HepG2 (cell line): ENCODE data around the gene PKP4. TPM values are rescaled to one million over a fixed set of nuclear protein-coding genes. Genes with fewer than 3 reads are reported as not detected.

ENCODE experiments used
- ATAC-seq: fragments of 200-7000 bp; cut with Tn5 transposase; 3 replicates; pipeline ENCODE4 v1.9.1; 2020; ENCODE audit warnings: mild to moderate bottlenecking, moderate library complexity
- BruUV-seq: library from RNA; stranded (reverse); fragments of 400-500 nt; replicated peaks from 2 replicates; lab custom pipeline; 2021; lab: Mats Ljungman, UMichigan
- CTCF ChIA-PET: fragments of 300-600 bp; formaldehyde crosslinking; extraction: SDS; loops from one replicate; lab custom pipeline; 2021; ENCODE audit warnings: low total read pairs, inconsistent platforms, low intra/inter-chr PET ratio; lab: Yijun Ruan, JAX
- POLR2A ChIA-PET: fragments of 350-600 bp; sonication (Branson Sonifier 250); formaldehyde crosslinking; loops from one replicate; lab custom pipeline; 2020; ENCODE audit warnings: antibody characterized with exemption, inconsistent platforms; lab: Yijun Ruan, JAX
- DNase-seq: peaks from one replicate; pipeline ENCODE4 v3.0.0-alpha.2; 2015; ENCODE audit warnings: low spot score
- FAIRE-seq: peaks from 3 replicates; lab custom pipeline; 2011; peaks lifted over from hg19 to GRCh38; lab: Jason Lieb, UNC
- H2AFZ ChIP-seq: one replicate; pipeline ENCODE4 v1.6.1; 2011; ENCODE audit warnings: low read length, inconsistent platforms
- H3K27ac ChIP-seq: fragments of 300-600 bp; 3 replicates; pipeline ENCODE4 v1.8.0; 2011; ENCODE audit warnings: mixed run types, mild to moderate bottlenecking, mixed read lengths, low read length, inconsistent platforms; ENCODE audit not compliant: insufficient read depth; ENCODE audit errors: extremely low read length
- H3K27me3 ChIP-seq, 2 experiments: fragments of 200-600 bp in 1 of 2; 2 replicates in 1 of 2; 3 replicates in 1 of 2; pipeline versions ENCODE4 v1.6.0 to v1.8.0; 2011; ENCODE audit warnings: low read length in 2 of 2, mild to moderate bottlenecking in 2 of 2, moderate library complexity in 2 of 2, inconsistent platforms in 1 of 2; ENCODE audit not compliant: insufficient read depth in 2 of 2, control insufficient read depth in 1 of 2
- H3K36me3 ChIP-seq, 2 experiments: fragments of 200-600 bp in 1 of 2; replicated peaks in 1 of 2; 2 replicates in 1 of 2; 3 replicates in 1 of 2; pipeline versions ENCODE4 v1.5.1 to v1.8.0; 2011; ENCODE audit warnings: low read length in 2 of 2, inconsistent platforms in 1 of 2; ENCODE audit not compliant: insufficient read depth in 2 of 2, control insufficient read depth in 1 of 2
- H3K4me1 ChIP-seq: 2 replicates; pipeline ENCODE4 v1.5.1; 2012; ENCODE audit warnings: low read length, inconsistent platforms; ENCODE audit not compliant: insufficient read depth
- H3K4me2 ChIP-seq: 2 replicates; pipeline ENCODE4 v1.6.0; 2011; ENCODE audit warnings: low read depth, low read length, inconsistent platforms
- H3K4me3 ChIP-seq, 3 experiments: fragments of 200-600 bp in 1 of 3; sonication (generic), shearing (Covaris generic) in 1 of 3; replicated peaks in 1 of 3; 2 replicates each; pipeline ENCODE4 v1.5.1; 2011 to 2016; ENCODE audit warnings: low read length in 3 of 3, inconsistent platforms in 2 of 3, low read depth in 2 of 3, mild to moderate bottlenecking in 2 of 3, control low read depth in 1 of 3, mixed read lengths in 1 of 3; ENCODE audit not compliant: insufficient read depth in 1 of 3
- H3K79me2 ChIP-seq: one replicate; pipeline ENCODE4 v1.6.1; 2011; ENCODE audit warnings: low read length, inconsistent platforms; ENCODE audit not compliant: insufficient read depth
- H3K9ac ChIP-seq: 2 replicates; pipeline ENCODE4 v1.6.0; 2011; ENCODE audit warnings: mild to moderate bottlenecking, low read depth, low read length, inconsistent platforms; ENCODE audit not compliant: insufficient read depth
- H3K9me3 ChIP-seq: 2 replicates; pipeline ENCODE4 v1.5.1; 2012; ENCODE audit warnings: mild to moderate bottlenecking, low read length
- H4K20me1 ChIP-seq: 2 replicates; pipeline ENCODE4 v1.6.0; 2011; ENCODE audit warnings: inconsistent platforms, mild to moderate bottlenecking, low read length, moderate library complexity; ENCODE audit not compliant: insufficient read depth
- AGO2 ChIP-seq: fragments of 200-400 bp; formaldehyde crosslinking; optimal IDR thresholded peaks from 2 replicates; pipeline ENCODE3; 2017; ENCODE audit warnings: mild to moderate bottlenecking, low read depth, low read length, moderate library complexity
- BRCA1 ChIP-seq: sonication (generic); formaldehyde crosslinking; IDR thresholded peaks from 2 replicates; pipeline ENCODE4 v1.4.0; 2020; ENCODE audit warnings: missing genetic modification reagents
- CREB1 ChIP-seq, 2 experiments: fragments of 450-650 bp in 1 of 2; IDR thresholded peaks; 2 replicates each; pipeline ENCODE4 v1.6.1; 2016 to 2017; ENCODE audit warnings: control low read depth in 1 of 2, mild to moderate bottlenecking in 1 of 2, missing compliant biosample characterization in 1 of 2, missing genetic modification characterization in 1 of 2
- IKZF4 ChIP-seq: sonication (generic); formaldehyde crosslinking; IDR thresholded peaks from 2 replicates; pipeline ENCODE4 v1.5.1; 2020; ENCODE audit warnings: borderline replicate concordance, mild to moderate bottlenecking, low read depth, missing genetic modification reagents; ENCODE audit errors: not compliant biosample characterization
- KIAA2018 ChIP-seq: sonication (generic); formaldehyde crosslinking; IDR thresholded peaks from 2 replicates; pipeline ENCODE4 v1.5.0; 2020; ENCODE audit warnings: mild to moderate bottlenecking, missing genetic modification reagents, borderline replicate concordance
- POLR2A ChIP-seq, 2 experiments: IDR thresholded peaks; 2 replicates each; pipeline ENCODE4 v1.6.1; 2011; ENCODE audit warnings: low read depth in 2 of 2, low read length in 2 of 2, mild to moderate bottlenecking in 1 of 2, moderate library complexity in 1 of 2; ENCODE audit not compliant: insufficient read depth in 1 of 2
- RBFOX2 ChIP-seq: fragments of 200-400 bp; formaldehyde crosslinking; IDR thresholded peaks from 2 replicates; pipeline ENCODE4 v1.6.1; 2017; ENCODE audit warnings: low read depth, mild to moderate bottlenecking, low read length
- SIN3A ChIP-seq: IDR thresholded peaks from 2 replicates; pipeline ENCODE4 v1.6.1; 2011; ENCODE audit warnings: low read depth, mild to moderate bottlenecking, control low read depth, low read length, borderline replicate concordance
- SMAD9 ChIP-seq: sonication (generic); formaldehyde crosslinking; IDR thresholded peaks from 2 replicates; pipeline ENCODE4 v1.5.1; 2020; ENCODE audit warnings: mild to moderate bottlenecking, missing genetic modification reagents
- TFDP1 ChIP-seq: IDR thresholded peaks from 2 replicates; pipeline ENCODE4 v1.6.1; 2016; ENCODE audit warnings: missing compliant biosample characterization, missing genetic modification reagents, borderline replicate concordance
- ZNF333 ChIP-seq: sonication (generic); formaldehyde crosslinking; IDR thresholded peaks from 2 replicates; pipeline ENCODE4 v1.4.0; 2020; ENCODE audit warnings: mild to moderate bottlenecking, missing genetic modification reagents, borderline replicate concordance
- ZNF343 ChIP-seq: sonication (generic); formaldehyde crosslinking; IDR thresholded peaks from 2 replicates; pipeline ENCODE4 v1.4.0; 2020; ENCODE audit warnings: mild to moderate bottlenecking, missing genetic modification reagents
- ZNF546 ChIP-seq: sonication (generic); formaldehyde crosslinking; conservative IDR thresholded peaks from 2 replicates; pipeline ENCODE4 v1.8.1; 2023; ENCODE audit warnings: mild to moderate bottlenecking, missing genetic modification reagents
- ZNF7 ChIP-seq: IDR thresholded peaks from 2 replicates; pipeline ENCODE4 v1.6.1; 2016; ENCODE audit warnings: missing biosample characterization, missing genetic modification reagents
- WGBS: methylation state at CpG from one replicate; pipeline ENCODE4 v1.1.6; 2017; ENCODE audit warnings: low lambda C conversion rate; 5-methylcytosine and 5-hydroxymethylcytosine counted together
- in situ Hi-C: cut with HindIII; loops from 2 replicates; pipeline ENCODE4 v1.10.0; 2017; ENCODE audit warnings: low pct_unique_long_range_greater_than_20kb; ENCODE audit not compliant: extremely low pct_ligation_motif_present
- intact Hi-C: fragments of 100-400 bp; cut with micrococcal nuclease; formaldehyde crosslinking; loops from one replicate; pipeline ENCODE4 v1.10.0; 2022; ENCODE audit not compliant: unreplicated experiment
- polyA plus RNA-seq, 8 experiments: library from polyadenylated mRNA; depleted of rRNA in 3 of 8; stranded (reverse) in 7 of 8; unstranded in 1 of 8; fragments of >200 nt; fragmentation: Illumina TruSeq in 4 of 8; extraction: Trizol in 4 of 8; gene quantifications; 2 replicates each; pipeline versions ENCODE4 v1.2.1 to v1.2.3, GENCODE V29; 2011 to 2016; ENCODE audit warnings: low read depth in 4 of 8, missing spikeins in 1 of 8, mixed read lengths in 1 of 8; ENCODE audit not compliant: insufficient read depth in 1 of 8
- total RNA-seq, 5 experiments: library from RNA; depleted of rRNA; stranded (reverse); fragments of >200 nt; fragmentation: Illumina TruSeq; extraction: Trizol; gene quantifications; 2 replicates each; pipeline ENCODE4 v1.2.3, GENCODE V29; 2016; ENCODE audit warnings: low read depth in 1 of 5

Gene PKP4
- total and polyA plus RNA-seq, 2 of the 13 experiments (the other 11 are each of a cell fraction or from before 2014, with no cell fraction given) = 80.9 to 90.5 TPM

- Histone ChIP-seq H3K79me2 (peaks cover 49% of the 10 kb centered on the region), H3K4me1 (peaks cover 62% of the 10 kb centered on the region), H3K27me3 (no peaks in the 10 kb centered on the region; a peak in 1 of 5 replicates), H3K27ac (peak overlapping the region; percentile 97), H3K9me3 (no peaks in the 10 kb centered on the region), H3K36me3 (0 out of 5 replicates have a peak, but pooled peaks cover 0 to 2% of the 10 kb centered on the region in 2 experiments), H4K20me1 (peaks cover 23% of the 10 kb centered on the region), H3K4me3 (peak overlapping the region; percentile 84 to 100 (median 97)), H2AFZ (no peak overlapping the region), H3K4me2 (peak overlapping the region; percentile 72), H3K9ac (peak overlapping the region; percentile 96)
- FAIRE-seq (no peak), ATAC-seq (peak; percentile 64), DNase-seq (peak; percentile 40)
- BruUV-seq = no TSS peak
- in situ Hi-C loops (loop anchor here (5.0 to 25.0 kb wide), 3 partner anchors 275 to 415 kb away; no protein-coding TSS in a partner anchor), intact Hi-C loops (loop anchor here (5.0 kb wide), 3 partner anchors 160 to 425 kb away; no protein-coding TSS in a partner anchor)
- ChIA-PET CTCF (no interaction called here), POLR2A (interaction anchor here (0.9 to 2.8 kb wide), 16 partner anchors 8 to 433 kb away, joined by 3 to 23 read pairs (median 4); no protein-coding TSS in a partner anchor)
- WGBS = 1% methylated on average over 69 of the region's 84 CpGs
- TF ChIP-seq ZNF343 (CRISPR knock-in tag) = no peak
- peak; percentile 100 for TF ChIP-seq AGO2
- 0 out of 2 replicates have a peak, but pooled peaks have one; percentile 79 for TF ChIP-seq ZNF333
- no peak for TF ChIP-seq BRCA1
- TF ChIP-seq ZNF546 (CRISPR knock-in tag) = peak; percentile 45; the same call in 1 of the 2 replicates
- TF ChIP-seq SMAD9 (CRISPR knock-in tag) = no peak
- peak; percentile 67 for TF ChIP-seq TFDP1 (CRISPR knock-in tag)
- no peak for TF ChIP-seq CREB1 (IDR thresholded peaks at IDR 0.05)
- TF ChIP-seq CREB1 (CRISPR knock-in tag; IDR thresholded peaks at IDR 0.05) = no peak
- TF ChIP-seq KIAA2018 (CRISPR knock-in tag) = peak; percentile 8
- 0 out of 2 replicates have a peak, but pooled peaks have one; percentile 62 for TF ChIP-seq SIN3A
- peak; percentile 97 for TF ChIP-seq RBFOX2
- TF ChIP-seq ZNF7 (CRISPR knock-in tag) = 0 out of 2 replicates have a peak, but pooled peaks have one; percentile 33
- peak; percentile 18 to 77; a peak in 3 of 4 replicates for TF ChIP-seq POLR2A (IDR thresholded peaks at IDR 0.05; ENCODE audit: insufficient read depth in 1 of 2, low read depth in 2 of 2, low read length in 2 of 2)
- peak; percentile 45 for TF ChIP-seq IKZF4
Measured at GRCh38 chr2:158457092-158457825, 507 bp downstream of the PKP4 start.
